MM.1S (cell line): ENCODE data around the gene LYPLA2.

Source experiments
- DNase-seq: peaks from one replicate; pipeline ENCODE4 v3.0.0-alpha.2; 2015
- H2AFZ ChIP-seq: fragments of 300-600 bp; sonication (generic); 2 replicates; pipeline ENCODE4 v1.6.0; 2016; ENCODE audit warnings: antibody characterized with exemption, low read length
- H3F3A ChIP-seq: fragments of 300-600 bp; sonication (generic); 2 replicates; pipeline ENCODE4 v1.6.1; 2016; ENCODE audit warnings: mild to moderate bottlenecking, antibody characterized with exemption, low read length, moderate library complexity, mixed read lengths; ENCODE audit not compliant: insufficient read depth
- H3K27ac ChIP-seq: fragments of 300-600 bp; sonication (generic); 2 replicates; pipeline ENCODE4 v1.5.1; 2016; ENCODE audit warnings: mild to moderate bottlenecking, low read length
- H3K27me3 ChIP-seq: fragments of 300-600 bp; sonication (generic); replicated peaks from 2 replicates; pipeline ENCODE4 v1.6.0; 2016; ENCODE audit warnings: low read length; ENCODE audit not compliant: insufficient read depth
- H3K36me3 ChIP-seq: fragments of 300-600 bp; sonication (generic); replicated peaks from 2 replicates; pipeline ENCODE4 v1.6.1; 2016; ENCODE audit warnings: mild to moderate bottlenecking, low read length, mixed read lengths; ENCODE audit not compliant: insufficient read depth
- H3K4me1 ChIP-seq: fragments of 300-600 bp; sonication (generic); 2 replicates; pipeline ENCODE4 v1.6.1; 2016; ENCODE audit warnings: low read length, mixed read lengths
- H3K4me2 ChIP-seq: fragments of 300-600 bp; sonication (generic); 2 replicates; pipeline ENCODE4 v1.6.0; 2016; ENCODE audit warnings: low read depth, low read length
- H3K4me3 ChIP-seq: fragments of 300-600 bp; sonication (generic); 2 replicates; pipeline ENCODE4 v1.5.1; 2016; ENCODE audit warnings: low read length, mixed read lengths
- H3K79me2 ChIP-seq: fragments of 300-600 bp; sonication (generic); 2 replicates; pipeline ENCODE4 v1.6.1; 2016; ENCODE audit warnings: mixed run types, low read length, mixed read lengths
- H3K9ac ChIP-seq: fragments of 300-600 bp; sonication (generic); 2 replicates; pipeline ENCODE4 v1.6.1; 2016; ENCODE audit warnings: low read length, mixed read lengths
- H3K9me2 ChIP-seq: fragments of 300-600 bp; sonication (generic); replicated peaks from 2 replicates; pipeline ENCODE4 v1.6.1; 2016; ENCODE audit warnings: mild to moderate bottlenecking, low read length, mixed read lengths; ENCODE audit not compliant: insufficient read depth
- H3K9me3 ChIP-seq: fragments of 300-600 bp; sonication (generic); replicated peaks from 2 replicates; pipeline ENCODE4 v1.6.1; 2016; ENCODE audit warnings: mild to moderate bottlenecking, low read length, mixed read lengths; ENCODE audit not compliant: insufficient read depth
- H4K20me1 ChIP-seq: fragments of 300-600 bp; sonication (generic); 2 replicates; pipeline ENCODE4 v1.6.1; 2016; ENCODE audit warnings: mild to moderate bottlenecking, low read length, moderate library complexity, mixed read lengths; ENCODE audit not compliant: insufficient read depth
- CTCF ChIP-seq: fragments of 300-600 bp; sonication (generic); IDR thresholded peaks from 2 replicates; pipeline ENCODE4 v1.5.1; 2016; ENCODE audit warnings: antibody characterized with exemption, low read length, mixed read lengths
- EZH2 ChIP-seq: fragments of 300-600 bp; sonication (generic); optimal IDR thresholded peaks from 2 replicates; pipeline ENCODE3; 2017; ENCODE audit warnings: low read depth, mild to moderate bottlenecking, antibody characterized with exemption, low read length, mixed read lengths
- EZH2phosphoT487 ChIP-seq: fragments of 300-600 bp; sonication (generic); IDR thresholded peaks from 2 replicates; pipeline ENCODE4 v1.6.1; 2018; ENCODE audit warnings: antibody characterized with exemption, low read length

LYPLA2 gene

GRCh38 chr1:23791516-23792047 is 637 bp downstream of the LYPLA2 start:
- Histone ChIP-seq H4K20me1 (no peaks in the 10 kb centered on the region), H3K9me3 (no peaks in the 10 kb centered on the region), H3K9me2 (no peaks in the 10 kb centered on the region), H3K27me3 (no peaks in the 10 kb centered on the region), H3K4me3 (peak overlapping the region; percentile 90), H3K4me1 (peaks cover 7% of the 10 kb centered on the region), H3K36me3 (no peaks in the 10 kb centered on the region), H3K79me2 (peaks cover 33% of the 10 kb centered on the region), H2AFZ (peak overlapping the region; percentile 95), H3K4me2 (peak overlapping the region; percentile 91), H3F3A (peaks cover 7% of the 10 kb centered on the region), H3K9ac (peak overlapping the region; percentile 74), H3K27ac (no peak overlapping the region; the same call in 1 of the 2 replicates)
- TF ChIP-seq EZH2 (no peak), CTCF (no peak), EZH2phosphoT487 (no peak)
- DNase-seq: no peak

GRCh38 chr1:23792151-23792945 is 1.4 kb downstream of the LYPLA2 start:
- no peak for TF ChIP-seq EZH2
- TF ChIP-seq EZH2phosphoT487: no peak
- TF ChIP-seq CTCF: no peak
- no peak overlapping the region for H3K27ac ChIP-seq
- H3K27me3 ChIP-seq: no peaks in the 10 kb centered on the region
- no peak for DNase-seq
- no peaks in the 10 kb centered on the region for H3K36me3 ChIP-seq
- 0 out of 2 replicates have a peak overlapping the region, but pooled peaks have one; percentile 90 for H3K4me3 ChIP-seq
- no peak overlapping the region for H2AFZ ChIP-seq
- H3K9ac ChIP-seq: no peak overlapping the region
- no peaks in the 10 kb centered on the region for H3K9me2 ChIP-seq
- no peaks in the 10 kb centered on the region for H3K9me3 ChIP-seq
- peak overlapping the region; percentile 91; the same call in 1 of the 2 replicates for H3K4me2 ChIP-seq
- H4K20me1 ChIP-seq: no peaks in the 10 kb centered on the region
- H3F3A ChIP-seq: peaks cover 7% of the 10 kb centered on the region
- peaks cover 7% of the 10 kb centered on the region for H3K4me1 ChIP-seq
- H3K79me2 ChIP-seq: peaks cover 33% of the 10 kb centered on the region

- H4K20me1 ChIP-seq: no peaks in the 10 kb centered on the region
- H3K4me3 ChIP-seq: no peak overlapping the region
- H3K9me3 ChIP-seq: no peaks in the 10 kb centered on the region
- H3K27ac ChIP-seq: no peak overlapping the region
- H3K9ac ChIP-seq: no peak overlapping the region
- H3K27me3 ChIP-seq: no peaks in the 10 kb centered on the region
- H3K79me2 ChIP-seq: peaks cover 33% of the 10 kb centered on the region
- H3F3A ChIP-seq: peaks cover 7% of the 10 kb centered on the region
- H3K36me3 ChIP-seq: no peaks in the 10 kb centered on the region
- no peak overlapping the region for H3K4me2 ChIP-seq
- no peak overlapping the region for H2AFZ ChIP-seq
- no peaks in the 10 kb centered on the region for H3K9me2 ChIP-seq
- DNase-seq: no peak
- TF ChIP-seq EZH2phosphoT487: no peak
- TF ChIP-seq EZH2: no peak
- no peak for TF ChIP-seq CTCF
- H3K4me1 ChIP-seq: peaks cover 7% of the 10 kb centered on the region
These were observed 2.3 kb downstream of the LYPLA2 start for GRCh38 chr1:23793018-23793781.
